Vagina (tissue), 2 donors: ENCODE measurements around the gene ODF4.
A peak's percentile ranks its signal among the peaks of the same experiment; 100 is the strongest.

Experiments used
- CTCF ChIP-seq, 3 experiments: fragments of 450-650 bp in 2 of 3; fragments of 200-600 bp in 1 of 3; sonication (generic) in 1 of 3; IDR thresholded peaks; one replicate each; pipeline ENCODE4 v1.5.1; 2017 to 2019; ENCODE audit warnings: antibody characterized with exemption in 3 of 3, mild to moderate bottlenecking in 2 of 3, moderate library complexity in 2 of 3
- POLR2A ChIP-seq, 2 donors: fragments of 450-650 bp; IDR thresholded peaks; one replicate each; pipeline ENCODE4 v1.6.1; 2017; ENCODE audit warnings: antibody characterized with exemption in 2 of 2, mild to moderate bottlenecking in 2 of 2, moderate library complexity in 2 of 2
- POLR2AphosphoS5 ChIP-seq, 2 donors: sonication (generic); formaldehyde crosslinking; IDR thresholded peaks; one replicate each; pipeline ENCODE4 v1.9.0; 2017; ENCODE audit warnings: antibody characterized with exemption in 2 of 2, mild to moderate bottlenecking in 2 of 2, low read depth in 1 of 2; ENCODE audit not compliant: insufficient read depth in 1 of 2

DNA sequence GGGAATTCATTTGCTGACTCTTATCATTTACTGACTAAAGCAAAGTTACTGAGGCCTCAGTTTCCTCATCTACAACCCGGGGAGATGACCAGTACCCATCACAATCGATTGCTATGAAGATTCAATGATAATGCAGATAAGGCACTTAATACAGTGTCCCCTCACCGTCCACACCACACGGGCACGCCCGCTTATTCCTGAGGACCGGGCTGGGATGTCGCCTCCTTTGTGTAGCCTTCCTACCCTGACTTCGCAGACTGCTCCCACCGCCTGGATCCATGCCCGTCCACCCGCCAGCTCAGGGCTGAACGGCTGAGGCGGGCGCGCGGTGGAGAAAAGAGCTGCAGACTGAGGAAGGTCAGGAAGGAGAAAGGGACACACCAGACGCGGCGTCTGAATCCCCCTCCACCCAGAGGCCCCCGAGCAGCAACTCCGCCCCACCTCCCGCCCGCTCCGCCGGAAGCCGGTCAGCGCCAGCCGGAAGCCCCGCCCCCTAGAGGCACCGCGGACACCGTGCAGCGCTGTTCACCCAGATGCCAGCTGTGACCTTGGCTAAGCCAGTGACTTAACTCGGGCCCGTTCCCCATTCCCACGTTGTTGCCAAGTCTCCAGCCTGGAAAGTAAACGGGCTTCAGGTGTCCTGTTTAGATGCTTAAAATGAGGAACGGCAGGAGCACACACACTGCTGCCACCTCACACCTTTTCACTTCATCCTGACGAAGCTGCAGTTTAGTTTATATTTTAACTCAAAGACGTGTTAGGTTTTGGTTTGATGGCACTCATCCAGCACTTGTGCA is 36.8 kb downstream of the ODF4 start, which contains the start of gene KRABD2:
- peak in 2 of 3 experiments; percentile 29 to 61 for TF ChIP-seq CTCF (IDR thresholded peaks at IDR 0.05)
- TF ChIP-seq POLR2A (IDR thresholded peaks at IDR 0.05), result no peak
- peak; percentile 29 to 83 for TF ChIP-seq POLR2AphosphoS5 (IDR thresholded peaks at IDR 0.05; ENCODE audit: insufficient read depth in 1 of 2, low read depth in 1 of 2)
